Measurements from ENCODE around the gene SYP. TPM values are rescaled to one million over a fixed set of nuclear protein-coding genes. Genes with fewer than 3 reads are reported as not detected.
A peak's percentile ranks its signal among the peaks of the same experiment; 100 is the strongest.

SYP gene
- total and polyA plus RNA-seq, 12 donors, result 6.8 to 147 (median 19.4) TPM

DNA sequence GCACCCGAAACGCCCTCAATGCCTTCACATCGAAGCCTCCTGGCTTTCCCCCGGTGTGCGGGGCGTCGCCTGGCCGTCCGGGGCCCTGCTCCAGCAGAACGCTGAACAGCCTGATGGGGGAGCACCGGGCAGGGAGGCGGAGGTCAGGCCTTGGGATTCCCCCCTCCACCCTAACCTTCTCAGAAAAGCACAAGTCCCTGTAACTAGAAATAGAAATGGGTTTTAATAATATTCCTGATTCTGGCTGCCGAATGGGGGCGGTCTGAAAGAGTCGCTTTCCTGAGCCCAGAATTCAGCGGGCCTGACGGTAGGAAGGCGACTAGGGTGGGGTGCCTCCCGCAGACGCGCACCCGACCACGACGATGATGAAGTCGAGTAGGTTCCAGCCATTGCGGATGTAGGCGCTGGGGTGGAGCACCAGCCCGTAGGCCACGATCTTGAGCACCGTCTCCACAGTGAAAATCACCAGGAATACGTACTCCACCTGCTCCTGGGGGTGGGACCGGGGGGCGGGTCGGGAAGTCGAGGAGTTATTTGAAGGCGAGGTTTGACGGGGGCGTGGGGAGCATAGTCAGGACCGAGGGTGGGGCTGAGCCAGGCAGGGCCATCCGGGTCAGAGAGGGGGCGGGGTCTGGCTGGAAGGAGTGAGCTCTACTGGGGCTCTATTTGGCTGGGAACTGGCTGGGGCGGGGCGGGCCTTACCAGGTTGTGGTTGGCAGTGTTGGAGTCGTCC, 30.7 kb upstream of the SYP start:
- no peaks in the 10 kb centered on the region for H3K36me3 ChIP-seq (replicated peaks in 1 of 2)
- peak overlapping the region in 1 of 4 donors; percentile 33 for H3K4me3 ChIP-seq
- H3K9me3 ChIP-seq (replicated peaks in 1 of 3), result no peaks in the 10 kb centered on the region
- WGBS, 4 donors, result 4 to 65% (median 34%) methylated on average over 4 to 44 of the region's 44 CpGs
- peak in 6 of 7 donors; percentile 30 to 58 (median 38) for DNase-seq
- H3K4me1 ChIP-seq (replicated peaks in 1 of 2), result no peaks in the 10 kb centered on the region
- peaks cover 3% of the 10 kb centered on the region for H3K27me3 ChIP-seq
- intact Hi-C loops (cut with DNase I), result no loop called here
- TF ChIP-seq POLR2A (IDR thresholded peaks at IDR 0.05), result no peak
- TF ChIP-seq, protein P1, sequence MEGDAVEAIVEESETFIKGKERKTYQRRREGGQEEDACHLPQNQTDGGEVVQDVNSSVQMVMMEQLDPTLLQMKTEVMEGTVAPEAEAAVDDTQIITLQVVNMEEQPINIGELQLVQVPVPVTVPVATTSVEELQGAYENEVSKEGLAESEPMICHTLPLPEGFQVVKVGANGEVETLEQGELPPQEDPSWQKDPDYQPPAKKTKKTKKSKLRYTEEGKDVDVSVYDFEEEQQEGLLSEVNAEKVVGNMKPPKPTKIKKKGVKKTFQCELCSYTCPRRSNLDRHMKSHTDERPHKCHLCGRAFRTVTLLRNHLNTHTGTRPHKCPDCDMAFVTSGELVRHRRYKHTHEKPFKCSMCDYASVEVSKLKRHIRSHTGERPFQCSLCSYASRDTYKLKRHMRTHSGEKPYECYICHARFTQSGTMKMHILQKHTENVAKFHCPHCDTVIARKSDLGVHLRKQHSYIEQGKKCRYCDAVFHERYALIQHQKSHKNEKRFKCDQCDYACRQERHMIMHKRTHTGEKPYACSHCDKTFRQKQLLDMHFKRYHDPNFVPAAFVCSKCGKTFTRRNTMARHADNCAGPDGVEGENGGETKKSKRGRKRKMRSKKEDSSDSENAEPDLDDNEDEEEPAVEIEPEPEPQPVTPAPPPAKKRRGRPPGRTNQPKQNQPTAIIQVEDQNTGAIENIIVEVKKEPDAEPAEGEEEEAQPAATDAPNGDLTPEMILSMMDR (IDR thresholded peaks at IDR 0.05), result no peak
- H3K27ac ChIP-seq, result peak overlapping the region in 1 of 5 donors; percentile 11

DNA sequence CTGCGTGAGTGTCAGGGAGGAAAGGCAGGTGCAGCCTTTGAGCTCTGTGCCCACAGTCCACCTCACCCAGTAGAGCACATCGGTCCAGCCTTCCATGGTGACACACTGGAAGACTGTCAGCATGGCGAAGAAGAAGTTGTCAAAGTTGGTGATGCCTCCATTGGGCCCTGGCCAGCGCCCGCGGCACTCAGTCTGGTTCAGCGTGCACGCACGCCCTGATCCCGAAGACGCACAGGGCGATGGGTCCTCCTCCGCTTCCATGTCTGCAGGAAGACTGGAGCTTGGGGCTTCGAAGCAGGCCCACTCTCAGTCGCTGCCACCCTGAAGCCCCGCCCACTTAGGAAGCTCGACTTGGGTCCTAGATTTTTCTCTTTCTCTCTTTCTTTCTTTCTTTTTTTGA, 28.2 kb upstream of the SYP start:
- TF ChIP-seq POLR2A (IDR thresholded peaks at IDR 0.05), result no peak
- TF ChIP-seq, protein P1 (IDR thresholded peaks at IDR 0.05), result no peak
- Histone ChIP-seq H3K4me1 (replicated peaks in 1 of 2) (no peaks in the 10 kb centered on the region), H3K27me3 (peaks cover 3% of the 10 kb centered on the region), H3K4me3 (no peak overlapping the region), H3K36me3 (replicated peaks in 1 of 2) (no peaks in the 10 kb centered on the region), H3K9me3 (replicated peaks in 1 of 3) (no peaks in the 10 kb centered on the region), H3K27ac (no peak overlapping the region)
- intact Hi-C loops (cut with DNase I), result no loop called here
- DNase-seq, result no peak
- WGBS, 4 donors, result 72 to 90% (median 79%) methylated on average over 2 to 17 of the region's 17 CpGs

DNA sequence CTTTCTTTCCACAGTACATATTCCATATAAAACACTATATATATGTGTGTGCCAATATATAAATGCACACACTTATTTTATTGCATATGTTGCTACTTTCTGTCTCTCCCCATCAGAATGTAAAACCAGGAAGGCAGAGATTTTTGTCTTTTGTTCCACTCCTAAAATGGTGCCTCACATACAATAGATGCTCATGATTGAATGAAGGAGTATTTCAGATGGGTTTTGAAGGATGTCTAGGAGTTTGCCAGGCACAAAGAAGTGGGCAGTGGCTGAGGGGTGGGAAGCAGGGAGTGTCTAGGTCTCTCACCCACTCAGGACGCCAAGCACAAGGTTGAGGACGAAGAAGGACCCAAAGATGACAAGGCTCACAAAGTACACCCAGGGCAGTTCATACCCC, 27.7 kb upstream of the SYP start:
- H3K36me3 ChIP-seq (replicated peaks in 1 of 2), result no peaks in the 10 kb centered on the region
- no peak overlapping the region for H3K27ac ChIP-seq
- H3K9me3 ChIP-seq (replicated peaks in 1 of 3), result no peaks in the 10 kb centered on the region
- no peak for TF ChIP-seq POLR2A (IDR thresholded peaks at IDR 0.05)
- TF ChIP-seq, protein P1 (IDR thresholded peaks at IDR 0.05), result no peak
- intact Hi-C loops (cut with DNase I), result no loop called here
- 52 to 82% (median 64%) methylated on average over 2 of the region's 2 CpGs; no CpG with 5 or more reads in 1 of the 4 donors for WGBS, 4 donors
- H3K4me3 ChIP-seq, result no peak overlapping the region
- peaks cover 3% of the 10 kb centered on the region for H3K27me3 ChIP-seq
- no peak for DNase-seq
- H3K4me1 ChIP-seq (replicated peaks in 1 of 2), result no peaks in the 10 kb centered on the region

DNA sequence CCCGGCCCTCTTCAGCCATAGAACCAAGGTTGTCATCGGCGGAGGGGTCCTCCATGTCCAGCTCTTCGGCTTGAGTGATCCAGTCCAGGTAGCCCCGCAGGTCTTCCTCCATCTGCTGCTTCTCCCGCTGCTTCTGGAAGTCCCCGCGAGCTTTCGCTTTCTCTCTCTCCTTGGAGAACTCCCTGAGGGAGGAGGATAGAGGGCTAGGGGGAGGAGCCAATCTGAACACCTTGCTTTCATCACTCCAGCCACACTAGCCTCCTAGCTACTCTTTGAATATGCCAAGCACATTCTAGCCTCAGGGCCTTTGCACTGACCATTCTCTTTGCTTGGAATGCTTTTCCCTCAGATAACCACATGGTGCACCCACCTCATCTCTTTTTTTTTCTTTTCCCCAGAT, 27.0 kb upstream of the SYP start:
- no peak overlapping the region for H3K27ac ChIP-seq
- no peak overlapping the region for H3K4me3 ChIP-seq
- H3K9me3 ChIP-seq (replicated peaks in 1 of 3), result no peaks in the 10 kb centered on the region
- TF ChIP-seq, protein P1 (IDR thresholded peaks at IDR 0.05), result no peak
- TF ChIP-seq POLR2A (IDR thresholded peaks at IDR 0.05), result no peak
- no peak for DNase-seq
- 87 to 94% (median 93%) methylated on average over 9 of the region's 9 CpGs; no CpG with 5 or more reads in 1 of the 4 donors for WGBS, 4 donors
- H3K36me3 ChIP-seq (replicated peaks in 1 of 2), result no peaks in the 10 kb centered on the region
- H3K27me3 ChIP-seq, result peaks cover 3% of the 10 kb centered on the region
- no peaks in the 10 kb centered on the region for H3K4me1 ChIP-seq (replicated peaks in 1 of 2)
- intact Hi-C loops (cut with DNase I), result no loop called here
